CD4-positive, alpha-beta T cell treated with Interleukin-6 for 4 hours (primary cell): ENCODE measurements around the gene PNMA8B.
"Not testable (repeated sequence)": the region's sequence is repeated elsewhere in the genome, so short reads cannot be mapped to it uniquely, and the experiment has no call there.

ENCODE experiments used
- DNase-seq: peaks from one replicate; pipeline ENCODE4 v3.0.0-alpha.2; 2020; ENCODE audit warnings: mixed read lengths

The PNMA8B gene

GRCh38 chr19:46513461-46514236 lies 18.0 kb upstream of the PNMA8B start:
- peak; percentile 88 for DNase-seq

GRCh38 chr19:46511237-46511636 lies 15.6 kb upstream of the PNMA8B start:
- no peak for DNase-seq

GRCh38 chr19:46508206-46508605 lies 12.5 kb upstream of the PNMA8B start:
- no peak for DNase-seq

GRCh38 chr19:46503848-46504453 lies 8.3 kb upstream of the PNMA8B start:
- DNase-seq = no peak

- DNase-seq = no peak
Observed at GRCh38 chr19:46502891-46503290, 7.2 kb upstream of the PNMA8B start.

- DNase-seq = no peak
Observed at GRCh38 chr19:46499692-46500091, 4.0 kb upstream of the PNMA8B start.

- DNase-seq = no peak
Observed at GRCh38 chr19:46497773-46498172, 2.1 kb upstream of the PNMA8B start.

DNA sequence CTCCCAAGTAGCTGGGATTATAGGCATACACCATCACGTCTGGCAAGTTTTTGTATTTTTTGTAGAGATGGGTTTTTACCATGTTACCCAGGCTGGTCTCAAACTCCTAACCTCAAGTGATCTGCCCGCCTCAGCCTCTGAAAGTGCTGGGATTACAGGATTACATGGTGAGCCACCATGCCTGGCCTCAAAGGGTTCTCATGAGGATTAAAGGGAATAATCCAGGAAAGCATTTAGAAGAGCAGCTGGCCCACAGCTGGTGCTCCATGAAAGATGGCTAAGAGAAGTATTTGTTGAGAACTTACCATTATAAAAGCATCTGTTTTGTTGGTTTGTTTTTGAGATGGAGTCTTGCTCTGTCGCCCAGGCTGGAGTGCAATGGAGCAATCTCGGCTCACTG lies 1.2 kb upstream of the PNMA8B start:
- DNase-seq = not testable (repeated sequence)

DNA sequence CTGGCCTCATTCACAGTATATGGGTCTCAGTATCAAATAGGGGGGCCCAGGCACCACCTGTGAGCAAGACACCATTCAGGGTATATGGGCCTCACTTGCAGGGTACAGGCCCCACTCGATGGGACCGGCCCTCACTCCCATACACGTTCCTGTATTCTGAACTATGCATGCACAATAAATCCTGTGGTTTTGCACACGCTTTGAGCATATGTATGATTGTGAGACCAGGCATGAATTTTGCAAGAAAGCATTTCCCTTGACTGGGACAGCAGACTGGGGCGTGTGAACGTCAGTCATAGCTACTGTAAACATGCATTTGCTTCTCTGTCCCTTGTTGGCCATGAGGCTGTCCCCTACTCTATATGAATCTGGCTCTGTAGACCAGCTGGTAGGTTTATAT lies 637 bp upstream of the PNMA8B start:
- DNase-seq = no peak

DNA sequence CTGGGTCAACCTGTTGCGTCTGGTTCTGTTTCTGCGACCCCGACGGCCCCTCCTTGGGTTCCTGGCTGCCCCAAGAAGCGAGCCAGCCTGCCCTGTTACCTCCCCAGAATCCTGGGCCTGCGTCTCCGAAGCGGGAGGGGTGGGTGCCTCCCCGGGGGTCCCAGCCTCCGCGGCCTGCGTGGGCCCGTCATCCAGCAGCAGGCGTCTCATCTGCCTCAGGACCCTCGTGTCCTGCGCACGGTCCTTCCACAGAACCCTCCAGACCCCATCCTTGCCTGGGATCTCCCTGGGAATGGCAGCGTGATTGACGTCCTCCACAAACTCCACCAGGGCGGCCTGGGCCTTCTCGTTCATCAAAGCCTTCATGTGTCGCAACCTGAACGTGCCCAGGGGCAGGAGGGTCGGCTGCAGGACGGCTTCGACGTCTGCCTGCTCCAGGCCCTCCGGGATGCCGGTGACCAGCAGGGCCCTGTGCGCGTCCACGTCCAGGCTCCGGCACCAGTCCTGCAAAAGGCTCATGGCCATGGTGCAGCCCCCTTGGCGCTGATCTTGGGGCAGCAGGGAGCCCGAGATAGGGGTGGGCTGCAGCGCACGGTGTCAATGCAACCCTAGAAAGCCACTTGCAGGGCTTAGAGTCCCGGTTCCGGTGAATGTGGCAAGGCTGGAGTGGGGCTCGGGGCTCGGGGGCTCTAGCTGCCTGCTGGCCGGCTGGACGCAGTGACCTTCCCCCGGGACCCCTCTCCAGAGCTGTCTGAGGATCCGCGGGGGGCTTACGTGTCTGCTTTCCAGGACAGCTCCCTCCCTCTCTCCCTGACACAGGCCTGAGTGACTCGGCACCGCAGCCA lies 504 bp downstream of the PNMA8B start:
- no peak for DNase-seq

DNA sequence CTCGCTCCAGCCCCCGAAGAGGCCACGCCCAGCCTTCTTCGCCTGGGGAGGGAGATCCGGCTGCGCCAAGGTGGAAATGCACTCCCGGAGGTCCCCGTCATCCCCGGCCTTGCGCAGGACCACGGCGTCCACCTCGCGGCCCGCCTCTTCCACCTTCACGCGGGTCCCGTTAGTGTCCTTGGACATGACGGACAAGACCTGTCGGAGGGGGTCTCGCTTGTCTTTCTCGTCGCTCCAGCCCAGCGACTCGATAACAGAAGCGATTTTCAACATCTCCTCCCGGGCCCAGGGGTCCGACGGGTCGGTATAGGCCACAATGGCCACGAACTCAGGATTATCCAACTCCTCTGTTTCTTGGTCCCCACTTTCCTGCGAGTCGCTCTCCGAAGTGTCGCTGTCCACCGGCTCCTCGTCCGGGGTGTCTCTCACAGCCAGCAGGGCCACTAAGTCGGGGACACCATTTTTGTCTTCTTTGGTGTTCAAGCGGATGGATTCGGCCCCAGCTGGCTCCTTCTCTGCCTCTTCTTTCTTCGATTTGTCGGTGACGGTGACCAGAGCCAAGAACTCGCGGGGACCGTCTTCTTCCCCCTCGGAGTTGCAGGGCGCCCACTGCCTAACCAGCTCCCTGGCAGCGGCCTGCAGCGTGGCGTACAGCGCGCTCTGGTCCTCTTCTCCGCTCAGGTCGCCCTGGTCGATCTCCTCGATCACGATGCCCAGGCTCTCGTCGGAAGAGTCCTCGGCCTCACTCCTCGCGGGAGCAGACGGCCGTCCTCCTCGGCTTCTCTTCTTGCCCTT lies 1.3 kb downstream of the PNMA8B start:
- peak; percentile 25 for DNase-seq

DNA sequence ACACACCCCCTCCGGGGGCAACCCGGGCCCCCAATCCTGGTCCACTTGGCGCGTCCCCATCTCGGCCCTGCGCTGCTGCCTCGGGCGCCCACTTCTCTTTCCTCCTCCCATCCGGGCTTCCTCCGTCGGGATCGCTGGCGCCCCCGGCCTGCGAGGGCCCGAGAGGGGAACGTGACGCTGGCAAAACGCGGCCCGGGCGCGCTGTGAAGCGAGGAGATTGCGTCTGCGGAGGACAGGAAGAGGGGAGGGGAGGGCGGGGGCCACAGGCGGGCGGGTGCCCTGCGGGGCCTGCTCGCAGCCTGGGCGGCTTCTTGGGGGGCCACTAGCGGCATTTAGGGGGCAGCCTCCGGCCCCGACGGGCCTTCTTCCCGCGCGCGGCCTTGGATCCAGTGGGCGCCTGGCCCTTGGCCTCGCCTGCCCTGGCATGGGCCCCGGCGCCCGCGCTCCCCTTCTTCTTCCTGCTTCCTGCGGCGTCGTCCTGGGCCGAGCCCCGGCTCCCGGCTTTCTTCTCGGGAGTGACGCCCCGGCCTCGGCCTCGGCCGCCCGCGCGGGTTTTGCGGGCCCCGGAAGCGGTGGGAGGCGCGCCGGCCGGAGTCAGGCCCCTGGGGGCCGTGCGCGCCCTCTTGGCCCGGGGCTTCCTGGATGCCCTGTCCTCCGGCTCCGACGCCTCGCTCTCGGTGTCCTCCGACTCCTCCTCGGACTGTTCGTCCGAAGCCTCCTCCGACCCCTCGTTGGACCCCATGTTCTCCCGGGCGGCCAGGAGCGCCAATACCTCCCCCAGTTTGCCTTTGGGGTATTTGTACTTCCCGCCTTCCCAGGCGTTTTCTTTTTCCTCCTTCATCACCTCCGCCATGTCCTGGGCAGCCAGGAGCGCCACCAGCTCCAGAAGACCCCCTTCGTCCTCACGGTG lies 2.2 kb downstream of the PNMA8B start:
- peak; percentile 69 for DNase-seq

- no peak for DNase-seq
Observed at GRCh38 chr19:46492841-46493235, 2.8 kb downstream of the PNMA8B start.

- no peak for DNase-seq
Observed at GRCh38 chr19:46491975-46492682, 3.5 kb downstream of the PNMA8B start.

DNA sequence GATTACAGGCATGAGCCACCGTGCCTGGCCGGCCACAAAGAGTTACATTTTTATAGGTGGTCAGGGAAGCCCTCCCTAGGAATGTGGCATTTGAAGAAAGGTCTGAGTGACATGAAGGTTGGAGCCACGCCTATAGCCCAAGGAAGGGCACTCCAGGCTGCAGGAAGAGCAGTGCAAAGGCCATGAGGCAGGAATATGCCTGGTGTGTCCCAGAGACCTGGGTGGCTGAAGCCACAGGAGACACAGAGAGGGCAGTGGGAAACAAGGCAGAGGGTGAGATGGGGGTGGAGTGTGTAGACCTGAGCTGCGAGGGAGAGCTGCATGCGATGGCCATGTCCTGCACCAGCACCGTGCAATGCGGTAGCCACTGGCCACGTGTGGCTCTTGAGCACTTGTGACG lies 4.9 kb downstream of the PNMA8B start:
- no peak for DNase-seq

DNA sequence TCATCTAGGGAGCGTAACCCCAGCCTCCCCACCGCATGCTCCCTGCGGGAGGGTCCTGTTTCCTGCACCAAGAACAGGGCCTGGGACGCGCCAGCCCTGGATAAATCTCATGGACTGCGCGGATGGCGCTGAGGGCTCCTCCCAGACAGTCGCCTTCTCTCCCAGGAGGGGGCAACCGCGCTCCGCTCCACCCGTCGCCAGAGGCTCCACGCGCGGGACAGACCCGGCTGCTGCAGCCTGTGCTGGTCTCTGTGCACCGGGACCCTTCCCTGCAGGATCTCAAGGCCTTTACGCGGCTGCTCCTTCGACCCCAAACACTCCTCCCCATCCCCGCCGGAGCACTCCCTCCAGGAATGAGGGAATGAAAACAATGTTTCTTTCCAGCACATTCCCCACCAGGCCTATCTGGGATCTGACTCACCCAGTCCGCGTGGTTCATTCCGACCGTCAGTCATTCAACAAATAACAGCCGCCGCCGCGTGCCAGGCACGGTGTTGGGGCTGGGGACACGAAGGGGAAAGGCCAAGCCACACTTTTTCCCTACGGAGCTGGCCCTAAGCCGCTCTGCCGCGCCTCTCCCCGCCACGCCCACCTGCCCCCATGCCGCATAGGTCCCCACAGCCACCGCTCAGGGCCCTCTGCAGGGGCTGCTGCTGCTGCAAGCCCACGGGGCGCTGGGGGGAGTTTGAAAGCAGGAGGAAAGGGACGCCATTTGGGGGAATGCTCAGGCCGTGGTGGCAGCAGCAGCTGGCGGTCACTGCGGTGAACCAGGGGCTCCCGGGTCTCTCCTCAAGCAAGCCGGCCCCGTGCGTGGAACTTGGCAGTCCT lies 6.0 kb downstream of the PNMA8B start:
- DNase-seq = peak; percentile 50

GRCh38 chr19:46488551-46488950 lies 7.1 kb downstream of the PNMA8B start:
- no peak for DNase-seq

DNA sequence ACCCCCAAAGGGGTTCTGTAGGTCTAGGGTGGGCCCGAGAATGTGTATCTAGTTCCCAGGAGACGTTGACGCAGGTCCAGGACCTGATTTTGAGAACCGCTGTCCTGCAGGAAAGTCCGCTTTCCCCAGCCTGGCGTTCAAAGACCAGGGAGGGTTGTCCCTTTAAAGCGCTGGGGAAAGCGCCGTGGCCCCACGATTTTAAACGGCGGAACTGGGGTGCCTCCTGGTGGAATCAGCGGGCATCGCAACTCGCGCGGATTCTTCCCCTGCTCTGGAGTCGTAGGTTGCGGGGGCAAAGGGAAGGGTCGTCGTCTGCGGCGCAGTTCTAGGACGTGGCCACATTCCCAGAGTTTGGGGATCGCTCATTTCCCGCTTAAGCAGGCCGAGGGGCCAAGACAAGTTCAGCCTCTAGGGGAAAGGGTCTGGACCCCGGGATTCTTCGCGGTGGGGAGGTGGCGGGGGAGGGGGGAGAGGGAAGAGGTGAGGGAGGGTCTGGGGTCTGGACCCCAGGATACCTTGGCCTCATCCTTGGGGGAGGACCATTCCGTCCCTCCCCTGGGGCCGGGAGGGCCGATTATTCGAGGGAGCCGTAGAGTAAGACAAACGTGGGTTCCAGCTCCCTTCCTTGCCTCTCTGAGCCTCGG lies 7.7 kb downstream of the PNMA8B start:
- peak; percentile 77 for DNase-seq

GRCh38 chr19:46487178-46487801 lies 8.4 kb downstream of the PNMA8B start:
- DNase-seq = no peak
